WTC11 (cell line): ENCODE data around the gene ESRRG. TPM values are rescaled to one million over a fixed set of nuclear protein-coding genes. Genes with fewer than 3 reads are reported as not detected.

ENCODE experiments used
- ATAC-seq: fragments of 200-7000 bp; cut with Tn5 transposase; 2 replicates; pipeline ENCODE4 v1.10.0; 2021; ENCODE audit warnings: mild to moderate bottlenecking, moderate library complexity
- CTCF ChIA-PET: fragments of 300-600 bp; sonication (Branson Sonifier 250); formaldehyde crosslinking; loops from one replicate; lab custom pipeline; 2021; ENCODE audit warnings: antibody characterized with exemption; lab: Charles Lee
- POLR2A ChIA-PET: fragments of 350-600 bp; sonication (Branson Sonifier 250); formaldehyde crosslinking; loops from one replicate; lab custom pipeline; 2021; ENCODE audit warnings: antibody characterized with exemption; lab: Charles Lee
- DNase-seq: peaks from one replicate; pipeline ENCODE4 v3.0.0; 2021; ENCODE audit warnings: low spot score
- H3K27ac Mint-ChIP-seq: 2 replicates; pipeline ENCODE4 v1.8.0; 2021; ENCODE audit warnings: mixed read lengths
- H3K27me3 Mint-ChIP-seq: 2 replicates; pipeline ENCODE4 v1.8.0; 2021; ENCODE audit warnings: low read depth, mild to moderate bottlenecking, moderate library complexity, mixed read lengths
- H3K36me3 Mint-ChIP-seq: 2 replicates; pipeline ENCODE4 v1.8.0; 2021; ENCODE audit warnings: mixed read lengths
- H3K4me1 Mint-ChIP-seq: 2 replicates; pipeline ENCODE4 v1.8.0; 2022; ENCODE audit warnings: mixed read lengths
- H3K4me3 Mint-ChIP-seq: 2 replicates; pipeline ENCODE4 v1.8.0; 2021; ENCODE audit warnings: mild to moderate bottlenecking, moderate library complexity, mixed read lengths
- H3K9me3 Mint-ChIP-seq: 2 replicates; pipeline ENCODE4 v1.8.0; 2021; ENCODE audit warnings: mixed read lengths
- ATF1 ChIP-seq: sonication (generic); formaldehyde crosslinking; IDR thresholded peaks from 2 replicates; pipeline ENCODE4 v1.8.1; 2023; ENCODE audit warnings: mild to moderate bottlenecking, moderate library complexity, missing genetic modification reagents
- EMX1 ChIP-seq: fragments of 250-450 bp; sonication (Bioruptor Pico); IDR thresholded peaks from 2 replicates; pipeline ENCODE4 v1.8.0; 2021; ENCODE audit warnings: mild to moderate bottlenecking
- ETV6 ChIP-seq: sonication (generic); formaldehyde crosslinking; IDR thresholded peaks from 2 replicates; pipeline ENCODE4 v1.8.1; 2022; ENCODE audit warnings: mild to moderate bottlenecking, missing genetic modification reagents
- FOXK1 ChIP-seq: sonication (generic); formaldehyde crosslinking; IDR thresholded peaks from 2 replicates; pipeline ENCODE4 v1.8.0; 2022; ENCODE audit warnings: mild to moderate bottlenecking, moderate library complexity, missing genetic modification reagents
- FOXP4 ChIP-seq: sonication (generic); formaldehyde crosslinking; IDR thresholded peaks from 2 replicates; pipeline ENCODE4 v1.8.0; 2022; ENCODE audit warnings: mild to moderate bottlenecking, missing genetic modification reagents
- GABPB1 ChIP-seq: sonication (generic); formaldehyde crosslinking; IDR thresholded peaks from 2 replicates; pipeline ENCODE4 v1.8.1; 2023; ENCODE audit warnings: mild to moderate bottlenecking, missing genetic modification reagents
- GTF2I ChIP-seq: fragments of 250-450 bp; sonication (Bioruptor Pico); conservative IDR thresholded peaks from 2 replicates; pipeline ENCODE4 v1.4.0; 2021; ENCODE audit warnings: mild to moderate bottlenecking
- HMGA2 ChIP-seq: fragments of 250-450 bp; sonication (Bioruptor Pico); IDR thresholded peaks from 2 replicates; pipeline ENCODE4 v1.4.0; 2021; ENCODE audit warnings: mild to moderate bottlenecking, moderate library complexity
- IRF1 ChIP-seq: sonication (generic); formaldehyde crosslinking; IDR thresholded peaks from 2 replicates; pipeline ENCODE4 v1.8.0; 2023; ENCODE audit warnings: missing genetic modification reagents
- JAZF1 ChIP-seq: fragments of 250-450 bp; sonication (Bioruptor Pico); IDR thresholded peaks from 2 replicates; pipeline ENCODE4 v1.9.0; 2021; ENCODE audit warnings: moderate library complexity, mild to moderate bottlenecking, inconsistent platforms
- JUN ChIP-seq: sonication (generic); formaldehyde crosslinking; IDR thresholded peaks from 2 replicates; pipeline ENCODE4 v1.8.0; 2023; ENCODE audit warnings: mild to moderate bottlenecking, missing genetic modification reagents
- NFE2L1 ChIP-seq: sonication (generic); formaldehyde crosslinking; IDR thresholded peaks from 2 replicates; pipeline ENCODE4 v1.8.1; 2023; ENCODE audit warnings: missing genetic modification reagents
- NR3C1 ChIP-seq: sonication (generic); formaldehyde crosslinking; conservative IDR thresholded peaks from 2 replicates; pipeline ENCODE4 v1.8.1; 2023; ENCODE audit warnings: low read depth, mild to moderate bottlenecking, missing genetic modification reagents
- OVOL2 ChIP-seq: fragments of 250-450 bp; sonication (Bioruptor Pico); IDR thresholded peaks from 2 replicates; pipeline ENCODE4 v1.9.0; 2021; ENCODE audit warnings: mild to moderate bottlenecking, borderline replicate concordance
- PRRX2 ChIP-seq: fragments of 250-450 bp; sonication (Bioruptor Pico); IDR thresholded peaks from 2 replicates; pipeline ENCODE4 v1.8.0; 2021; ENCODE audit warnings: mild to moderate bottlenecking
- RELA ChIP-seq: sonication (generic); formaldehyde crosslinking; IDR thresholded peaks from 2 replicates; pipeline ENCODE4 v1.8.1; 2022; ENCODE audit warnings: missing genetic modification reagents, mild to moderate bottlenecking, borderline replicate concordance
- SMAD3 ChIP-seq: sonication (generic); formaldehyde crosslinking; IDR thresholded peaks from 2 replicates; pipeline ENCODE4 v1.8.0; 2022; ENCODE audit warnings: missing genetic modification reagents, mild to moderate bottlenecking, borderline replicate concordance
- SMAD4 ChIP-seq: sonication (generic); formaldehyde crosslinking; IDR thresholded peaks from 2 replicates; pipeline ENCODE4 v1.8.0; 2022; ENCODE audit warnings: mild to moderate bottlenecking, missing genetic modification reagents
- SOX15 ChIP-seq: fragments of 250-450 bp; sonication (Bioruptor Pico); IDR thresholded peaks from 2 replicates; pipeline ENCODE4 v1.9.0; 2021; ENCODE audit warnings: mild to moderate bottlenecking
- SP1 ChIP-seq: sonication (generic); formaldehyde crosslinking; conservative IDR thresholded peaks from 2 replicates; pipeline ENCODE4 v1.8.1; 2022; ENCODE audit warnings: missing genetic modification reagents
- TEAD1 ChIP-seq: sonication (generic); formaldehyde crosslinking; IDR thresholded peaks from 2 replicates; pipeline ENCODE4 v1.8.0; 2022; ENCODE audit warnings: mild to moderate bottlenecking, missing genetic modification reagents
- TP53 ChIP-seq: sonication (generic); formaldehyde crosslinking; IDR thresholded peaks from 2 replicates; pipeline ENCODE4 v1.8.1; 2023; ENCODE audit warnings: mild to moderate bottlenecking, missing genetic modification reagents
- USF1 ChIP-seq: sonication (generic); formaldehyde crosslinking; IDR thresholded peaks from 2 replicates; pipeline ENCODE4 v1.8.0; 2022; ENCODE audit warnings: mild to moderate bottlenecking, missing genetic modification reagents
- ZNF263 ChIP-seq: sonication (generic); formaldehyde crosslinking; IDR thresholded peaks from 2 replicates; pipeline ENCODE4 v1.8.1; 2022; ENCODE audit warnings: low read depth, mild to moderate bottlenecking, moderate library complexity, missing genetic modification reagents
- ZNF416 ChIP-seq: fragments of 250-450 bp; sonication (Bioruptor Pico); IDR thresholded peaks from 2 replicates; pipeline ENCODE4 v1.9.0; 2021; ENCODE audit warnings: mild to moderate bottlenecking, inconsistent platforms
- ZNF425 ChIP-seq: fragments of 250-450 bp; sonication (Bioruptor Pico); conservative IDR thresholded peaks from 2 replicates; pipeline ENCODE4 v1.9.0; 2021; ENCODE audit warnings: mild to moderate bottlenecking
- ZNF671 ChIP-seq: fragments of 250-450 bp; sonication (Bioruptor Pico); IDR thresholded peaks from 2 replicates; pipeline ENCODE4 v1.8.0; 2021; ENCODE audit warnings: mild to moderate bottlenecking
- total RNA-seq: library from RNA; stranded (reverse); gene quantifications from 3 replicates; pipeline ENCODE4 v1.2.3, GENCODE V29; 2021
- TF ChIP-seq, protein P1 (sequence below): fragments of 250-450 bp; sonication (Bioruptor Pico); IDR thresholded peaks from 2 replicates; pipeline ENCODE4 v1.8.0; 2021; ENCODE audit warnings: mild to moderate bottlenecking
- TF ChIP-seq, protein P2 (sequence below): sonication (generic); formaldehyde crosslinking; conservative IDR thresholded peaks from 2 replicates; pipeline ENCODE4 v1.8.1; 2023; ENCODE audit warnings: mild to moderate bottlenecking, low read depth, missing genetic modification reagents, moderate library complexity
- TF ChIP-seq, protein P3 (sequence below): sonication (generic); formaldehyde crosslinking; IDR thresholded peaks from 2 replicates; pipeline ENCODE4 v1.8.0; 2022; ENCODE audit warnings: mild to moderate bottlenecking, missing genetic modification reagents

Gene ESRRG
- total RNA-seq, 1 experiment from 2014 or later = 2.3 TPM

DNA sequence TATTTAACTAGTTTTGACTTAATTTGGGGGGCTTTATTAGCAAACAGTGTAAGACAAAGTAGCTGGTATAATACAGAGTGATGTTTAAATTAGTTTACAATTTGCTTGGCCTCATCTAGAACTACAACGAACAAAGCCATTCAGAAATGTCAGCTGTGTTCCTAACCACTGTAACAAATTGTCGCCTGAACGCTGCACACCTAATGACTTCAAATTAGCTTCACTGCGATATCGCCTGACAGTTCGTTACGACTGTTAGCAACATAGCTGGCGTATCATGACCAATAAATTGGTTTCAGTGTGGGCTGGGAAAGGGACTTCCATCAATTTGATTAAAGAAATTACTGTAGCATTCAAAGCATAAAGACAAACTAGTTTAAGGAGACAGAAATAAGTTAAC lies 160.1 kb downstream of the ESRRG start:
- ATAC-seq = no peak

DNA sequence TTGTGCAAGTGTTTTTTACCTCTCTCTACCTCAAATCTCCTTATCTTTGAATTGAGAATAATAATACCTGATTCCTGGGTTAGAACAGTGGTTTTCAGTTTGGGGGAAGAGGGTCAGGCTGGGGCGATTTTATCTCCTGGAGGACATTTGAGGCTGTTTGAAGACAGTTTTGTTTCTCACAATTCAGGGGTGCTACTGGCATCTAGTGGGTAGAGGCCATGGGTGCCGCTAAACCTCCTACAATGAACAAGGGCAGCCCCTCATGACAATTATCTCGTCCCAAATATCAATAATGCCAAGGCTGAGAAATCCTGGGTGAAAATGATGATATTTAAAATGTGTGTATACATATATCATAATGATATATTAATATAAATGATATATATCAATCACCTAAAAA lies 160.8 kb downstream of the ESRRG start:
- Mint-ChIP-seq H3K4me3 (no peak overlapping the region), H3K27me3 (no peaks in the 10 kb centered on the region), H3K27ac (no peak overlapping the region), H3K9me3 (no peaks in the 10 kb centered on the region), H3K36me3 (no peaks in the 10 kb centered on the region), H3K4me1 (no peaks in the 10 kb centered on the region)
- peak; percentile 16 for DNase-seq
- ChIA-PET POLR2A (no interaction called here), CTCF (interaction anchor here (0.5 kb wide), 1 partner anchor 141 kb away, joined by 3 read pairs; no protein-coding TSS in a partner anchor)
- 0 out of 2 replicates have a peak, but pooled peaks have one; percentile 38 for ATAC-seq
- no peak for TF ChIP-seq SP1 (CRISPR knock-in tag)
- TF ChIP-seq SMAD4 = no peak
- TF ChIP-seq ZNF671 = no peak
- no peak for TF ChIP-seq HMGA2 (CRISPR knock-in tag)
- no peak for TF ChIP-seq OVOL2 (CRISPR knock-in tag)
- no peak for TF ChIP-seq SOX15 (CRISPR knock-in tag)
- TF ChIP-seq GTF2I (CRISPR knock-in tag) = no peak
- TF ChIP-seq, protein P1, sequence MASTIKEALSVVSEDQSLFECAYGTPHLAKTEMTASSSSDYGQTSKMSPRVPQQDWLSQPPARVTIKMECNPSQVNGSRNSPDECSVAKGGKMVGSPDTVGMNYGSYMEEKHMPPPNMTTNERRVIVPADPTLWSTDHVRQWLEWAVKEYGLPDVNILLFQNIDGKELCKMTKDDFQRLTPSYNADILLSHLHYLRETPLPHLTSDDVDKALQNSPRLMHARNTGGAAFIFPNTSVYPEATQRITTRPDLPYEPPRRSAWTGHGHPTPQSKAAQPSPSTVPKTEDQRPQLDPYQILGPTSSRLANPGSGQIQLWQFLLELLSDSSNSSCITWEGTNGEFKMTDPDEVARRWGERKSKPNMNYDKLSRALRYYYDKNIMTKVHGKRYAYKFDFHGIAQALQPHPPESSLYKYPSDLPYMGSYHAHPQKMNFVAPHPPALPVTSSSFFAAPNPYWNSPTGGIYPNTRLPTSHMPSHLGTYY (CRISPR knock-in tag) = no peak
- no peak for TF ChIP-seq JUN (CRISPR knock-in tag)
- no peak for TF ChIP-seq ZNF416 (CRISPR knock-in tag)
- TF ChIP-seq TEAD1 (CRISPR knock-in tag) = no peak
- TF ChIP-seq, protein P2, sequence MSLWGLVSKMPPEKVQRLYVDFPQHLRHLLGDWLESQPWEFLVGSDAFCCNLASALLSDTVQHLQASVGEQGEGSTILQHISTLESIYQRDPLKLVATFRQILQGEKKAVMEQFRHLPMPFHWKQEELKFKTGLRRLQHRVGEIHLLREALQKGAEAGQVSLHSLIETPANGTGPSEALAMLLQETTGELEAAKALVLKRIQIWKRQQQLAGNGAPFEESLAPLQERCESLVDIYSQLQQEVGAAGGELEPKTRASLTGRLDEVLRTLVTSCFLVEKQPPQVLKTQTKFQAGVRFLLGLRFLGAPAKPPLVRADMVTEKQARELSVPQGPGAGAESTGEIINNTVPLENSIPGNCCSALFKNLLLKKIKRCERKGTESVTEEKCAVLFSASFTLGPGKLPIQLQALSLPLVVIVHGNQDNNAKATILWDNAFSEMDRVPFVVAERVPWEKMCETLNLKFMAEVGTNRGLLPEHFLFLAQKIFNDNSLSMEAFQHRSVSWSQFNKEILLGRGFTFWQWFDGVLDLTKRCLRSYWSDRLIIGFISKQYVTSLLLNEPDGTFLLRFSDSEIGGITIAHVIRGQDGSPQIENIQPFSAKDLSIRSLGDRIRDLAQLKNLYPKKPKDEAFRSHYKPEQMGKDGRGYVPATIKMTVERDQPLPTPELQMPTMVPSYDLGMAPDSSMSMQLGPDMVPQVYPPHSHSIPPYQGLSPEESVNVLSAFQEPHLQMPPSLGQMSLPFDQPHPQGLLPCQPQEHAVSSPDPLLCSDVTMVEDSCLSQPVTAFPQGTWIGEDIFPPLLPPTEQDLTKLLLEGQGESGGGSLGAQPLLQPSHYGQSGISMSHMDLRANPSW (CRISPR knock-in tag) = no peak
- TF ChIP-seq ETV6 (CRISPR knock-in tag) = no peak
- TF ChIP-seq FOXP4 (CRISPR knock-in tag) = no peak
- no peak for TF ChIP-seq ATF1 (CRISPR knock-in tag)

More for the DNA sequence above, 160.1 kb downstream of the ESRRG start:
- H3K36me3 Mint-ChIP-seq = no peaks in the 10 kb centered on the region
- CTCF ChIA-PET = interaction anchor here (0.5 kb wide), 1 partner anchor 141 kb away, joined by 3 read pairs; no protein-coding TSS in a partner anchor
- H3K27me3 Mint-ChIP-seq = no peaks in the 10 kb centered on the region
- H3K4me3 Mint-ChIP-seq = no peak overlapping the region
- H3K9me3 Mint-ChIP-seq = no peaks in the 10 kb centered on the region
- DNase-seq = no peak
- no peaks in the 10 kb centered on the region for H3K4me1 Mint-ChIP-seq
- POLR2A ChIA-PET = no interaction called here
- no peak for TF ChIP-seq JAZF1 (CRISPR knock-in tag)
- TF ChIP-seq, protein P3, sequence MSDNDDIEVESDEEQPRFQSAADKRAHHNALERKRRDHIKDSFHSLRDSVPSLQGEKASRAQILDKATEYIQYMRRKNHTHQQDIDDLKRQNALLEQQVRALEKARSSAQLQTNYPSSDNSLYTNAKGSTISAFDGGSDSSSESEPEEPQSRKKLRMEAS (CRISPR knock-in tag) = no peak
- TF ChIP-seq FOXK1 (CRISPR knock-in tag) = no peak
- no peak for TF ChIP-seq NR3C1
- no peak for TF ChIP-seq ZNF425 (CRISPR knock-in tag)
- TF ChIP-seq USF1 (CRISPR knock-in tag) = no peak
- no peak for TF ChIP-seq TEAD1 (CRISPR knock-in tag)
- no peak for TF ChIP-seq IRF1 (CRISPR knock-in tag)
- no peak for TF ChIP-seq GABPB1 (CRISPR knock-in tag)
- TF ChIP-seq EMX1 (CRISPR knock-in tag) = no peak
- no peak for TF ChIP-seq SMAD4
- no peak for TF ChIP-seq NFE2L1 (CRISPR knock-in tag)
- no peak for TF ChIP-seq ZNF416 (CRISPR knock-in tag)
- TF ChIP-seq ZNF263 (CRISPR knock-in tag) = no peak
- no peak for TF ChIP-seq TP53 (CRISPR knock-in tag)
- TF ChIP-seq RELA (CRISPR knock-in tag) = no peak
- TF ChIP-seq SMAD3 (CRISPR knock-in tag) = no peak
- TF ChIP-seq PRRX2 (CRISPR knock-in tag) = no peak
- no peak overlapping the region for H3K27ac Mint-ChIP-seq
